Astrocyte (in vitro differentiated cells and primary cell): ENCODE measurements around the gene CDC42EP4.

Experiments
- EZH2 ChIP-seq: IDR thresholded peaks from 2 replicates; pipeline ENCODE4 v1.6.1; 2012; ENCODE audit warnings: mild to moderate bottlenecking, low read length, inconsistent platforms; ENCODE audit not compliant: insufficient read depth
- TF ChIP-seq, protein P1 (sequence below): IDR thresholded peaks from 2 replicates; pipeline ENCODE4 v1.5.1; 2011; ENCODE audit warnings: low read depth, mild to moderate bottlenecking, inconsistent platforms, low read length, moderate library complexity; ENCODE audit not compliant: insufficient read depth

DNA sequence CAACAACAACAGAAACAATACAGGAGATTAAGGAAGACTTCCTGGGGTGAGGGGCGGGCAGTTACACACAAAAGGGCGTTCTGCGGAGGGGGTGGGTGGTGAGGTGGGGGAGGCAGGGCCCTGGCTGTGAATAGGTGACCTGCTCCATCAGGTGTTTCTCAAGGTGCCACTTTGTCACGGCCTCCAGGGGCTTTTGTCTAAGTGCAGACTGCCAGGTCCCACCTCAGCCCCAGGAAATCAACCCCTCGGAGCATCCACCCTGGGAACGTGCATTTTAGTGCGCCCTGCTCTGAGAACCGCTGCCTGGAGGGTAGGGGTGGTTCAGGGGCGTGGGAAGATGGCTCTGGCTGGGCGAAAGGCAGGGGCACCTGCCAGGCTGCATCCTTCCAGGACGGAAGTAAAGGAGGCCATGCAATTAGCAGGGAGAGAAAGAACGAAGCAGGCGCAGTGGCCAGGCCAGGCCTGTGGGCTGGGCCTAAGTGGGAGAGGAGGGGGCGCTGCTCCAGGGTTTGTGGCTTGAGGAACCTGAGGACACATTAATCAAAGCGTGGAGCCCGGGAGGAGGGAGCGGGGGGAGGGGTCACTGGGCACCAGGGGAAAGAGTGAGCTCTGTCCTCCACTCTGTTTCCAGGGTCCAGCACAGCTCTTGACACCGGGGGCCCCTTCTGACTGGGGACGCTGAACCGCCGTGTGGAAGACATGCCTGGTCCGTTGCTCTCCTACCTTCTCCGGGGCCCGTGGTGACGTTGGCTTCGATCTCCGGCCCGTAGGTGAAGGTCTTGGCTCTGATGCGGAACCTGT, 49.4 kb upstream of the CDC42EP4 start:
- TF ChIP-seq, protein P1, sequence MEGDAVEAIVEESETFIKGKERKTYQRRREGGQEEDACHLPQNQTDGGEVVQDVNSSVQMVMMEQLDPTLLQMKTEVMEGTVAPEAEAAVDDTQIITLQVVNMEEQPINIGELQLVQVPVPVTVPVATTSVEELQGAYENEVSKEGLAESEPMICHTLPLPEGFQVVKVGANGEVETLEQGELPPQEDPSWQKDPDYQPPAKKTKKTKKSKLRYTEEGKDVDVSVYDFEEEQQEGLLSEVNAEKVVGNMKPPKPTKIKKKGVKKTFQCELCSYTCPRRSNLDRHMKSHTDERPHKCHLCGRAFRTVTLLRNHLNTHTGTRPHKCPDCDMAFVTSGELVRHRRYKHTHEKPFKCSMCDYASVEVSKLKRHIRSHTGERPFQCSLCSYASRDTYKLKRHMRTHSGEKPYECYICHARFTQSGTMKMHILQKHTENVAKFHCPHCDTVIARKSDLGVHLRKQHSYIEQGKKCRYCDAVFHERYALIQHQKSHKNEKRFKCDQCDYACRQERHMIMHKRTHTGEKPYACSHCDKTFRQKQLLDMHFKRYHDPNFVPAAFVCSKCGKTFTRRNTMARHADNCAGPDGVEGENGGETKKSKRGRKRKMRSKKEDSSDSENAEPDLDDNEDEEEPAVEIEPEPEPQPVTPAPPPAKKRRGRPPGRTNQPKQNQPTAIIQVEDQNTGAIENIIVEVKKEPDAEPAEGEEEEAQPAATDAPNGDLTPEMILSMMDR = no peak
- no peak for TF ChIP-seq EZH2
